Natural killer cell treated with Interleukin-12 subunit alpha and Interleukin-12 subunit beta and Interleukin-15 and Interleukin-18, amount 100 ng/mL, for 72 hours (primary cell): Measurements from ENCODE around the gene RPL18A. TPM values are rescaled to one million over a fixed set of nuclear protein-coding genes. Genes with fewer than 3 reads are reported as not detected.

Source experiments
- ATAC-seq, 2 donors: fragments of 150-1000 bp; cut with Tn5 transposase in 1 of 2; sonication (Bioruptor Pico), chemical (Tn5 transposase) in 1 of 2; 2 replicates each; pipeline ENCODE4 v1.10.0; 2021
- DNase-seq: peaks from one replicate; pipeline ENCODE4 v3.0.0; 2022; ENCODE audit warnings: low spot score
- H3K27ac Mint-ChIP-seq, 2 donors: 1 replicate in 1 of 2; 2 replicates in 1 of 2; pipeline ENCODE4 v1.8.0; 2022; ENCODE audit warnings: mixed read lengths in 2 of 2, mild to moderate bottlenecking in 1 of 2, moderate library complexity in 1 of 2
- H3K27me3 Mint-ChIP-seq, 2 donors: 1 replicate in 1 of 2; 2 replicates in 1 of 2; pipeline ENCODE4 v1.8.0; 2022; ENCODE audit warnings: mixed read lengths in 2 of 2
- H3K36me3 Mint-ChIP-seq: one replicate; pipeline ENCODE4 v1.8.0; 2022; ENCODE audit warnings: mixed read lengths
- H3K4me1 Mint-ChIP-seq, 2 donors: 1 replicate in 1 of 2; 2 replicates in 1 of 2; pipeline ENCODE4 v1.8.0; 2022; ENCODE audit warnings: low read depth in 2 of 2, mixed read lengths in 2 of 2, mild to moderate bottlenecking in 1 of 2
- H3K4me3 Mint-ChIP-seq: one replicate; pipeline ENCODE4 v1.8.0; 2022; ENCODE audit warnings: mixed read lengths
- H3K9me3 Mint-ChIP-seq: 2 replicates; pipeline ENCODE4 v1.8.0; 2022; ENCODE audit warnings: mixed read lengths
- total RNA-seq, 2 donors: library from RNA; stranded (reverse); gene quantifications; one replicate each; pipeline ENCODE4 v1.2.3, GENCODE V29; 2022

The RPL18A gene
- 1,000 to 10,000 TPM; 1,379 to 1,604 TPM for total RNA-seq

DNA sequence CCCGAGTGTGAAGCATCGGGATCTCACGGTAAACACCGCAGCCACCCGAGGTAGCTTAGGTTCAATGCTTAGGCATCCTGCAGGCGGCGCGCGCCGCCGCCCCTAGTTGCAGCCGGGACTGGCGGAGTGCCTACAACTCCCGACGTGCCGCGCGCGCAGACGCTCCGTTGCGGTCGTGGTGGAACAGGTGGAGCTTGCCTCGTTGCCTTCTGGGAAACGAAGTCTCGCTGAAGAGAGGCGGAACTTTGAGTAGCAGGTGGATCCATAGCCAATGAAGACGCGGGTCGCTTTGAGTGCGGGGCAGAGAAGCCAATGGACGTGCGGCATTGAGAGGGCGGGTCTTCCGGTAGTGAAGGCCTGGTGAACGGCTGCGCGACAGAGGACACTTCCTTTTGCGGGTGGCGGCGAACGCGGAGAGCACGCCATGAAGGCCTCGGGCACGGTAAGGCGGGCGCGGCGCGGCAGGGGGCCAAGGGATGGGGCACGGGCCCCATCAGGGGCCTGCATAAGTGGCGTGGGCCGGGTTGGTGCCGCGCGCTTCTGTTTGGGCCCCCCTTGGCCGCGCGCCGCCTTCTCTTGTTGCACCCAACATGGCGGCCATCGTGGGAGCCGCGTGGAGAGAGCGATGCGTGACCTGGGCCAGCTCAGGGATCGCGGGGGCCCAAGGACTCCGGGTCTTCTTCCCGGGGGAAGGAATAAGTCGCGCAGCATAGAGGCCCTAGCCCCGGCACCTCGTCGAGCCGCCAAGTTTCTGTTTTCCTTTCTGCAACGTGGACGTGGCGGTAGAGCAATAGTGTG, at the start of gene RPL18A:
Gene RPL18A, plus strand, starts transcription at position 378 of the 798 bp plus-strand sequence. Its CDS starts 47 bp downstream, at position 425.
- peak; percentile 99 for DNase-seq
- Mint-ChIP-seq H3K27ac (peak within 1 kb of the TSS; percentile 72 to 85), H3K36me3 (peaks cover 12% of the 10 kb centered on the region), H3K9me3 (no peaks in the 10 kb centered on the region), H3K4me1 (peaks cover 25 to 30% of the 10 kb centered on the region in 2 donors), H3K27me3 (no peaks in the 10 kb centered on the region), H3K4me3 (peak within 1 kb of the TSS; percentile 91)
- ATAC-seq, result peak; percentile 98 to 99

DNA sequence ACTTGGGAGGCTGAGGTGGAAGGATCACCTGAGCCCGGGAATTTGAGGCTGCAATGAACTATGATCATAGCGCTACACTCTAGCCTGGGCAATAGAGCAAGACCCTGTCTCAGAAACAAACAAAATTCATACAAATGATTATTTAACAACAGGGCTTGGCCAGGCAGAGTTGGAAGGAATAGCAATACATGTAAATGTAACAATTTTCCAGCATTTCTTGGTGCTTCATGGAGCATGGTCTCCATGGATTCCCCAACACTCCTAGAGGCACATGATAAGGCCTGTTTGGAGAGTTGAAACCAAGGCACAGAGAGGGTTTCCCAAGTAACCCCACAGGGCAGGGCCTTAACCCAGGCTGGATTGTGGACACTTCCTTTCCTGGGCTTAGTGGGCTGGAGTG, 48.6 kb upstream of the RPL18A start:
- Mint-ChIP-seq H3K27ac (no peak overlapping the region), H3K36me3 (no peaks in the 10 kb centered on the region), H3K4me1 (no peaks in the 10 kb centered on the region), H3K9me3 (no peaks in the 10 kb centered on the region), H3K4me3 (no peak overlapping the region), H3K27me3 (peaks cover 0 to 5% of the 10 kb centered on the region in 2 donors)
- ATAC-seq (no peak), DNase-seq (no peak)

GRCh38 chr19:17811681-17812080, 48.0 kb upstream of the RPL18A start:
- no peak for DNase-seq
- H3K36me3 Mint-ChIP-seq, result no peaks in the 10 kb centered on the region
- H3K4me3 Mint-ChIP-seq, result no peak overlapping the region
- no peaks in the 10 kb centered on the region for H3K4me1 Mint-ChIP-seq
- peaks cover 0 to 5% of the 10 kb centered on the region in 2 donors for H3K27me3 Mint-ChIP-seq
- peak; percentile 32 to 34 for ATAC-seq
- no peaks in the 10 kb centered on the region for H3K9me3 Mint-ChIP-seq
- no peak overlapping the region for H3K27ac Mint-ChIP-seq

GRCh38 chr19:17812099-17812498, 47.6 kb upstream of the RPL18A start:
- no peak for DNase-seq
- H3K4me3 Mint-ChIP-seq, result no peak overlapping the region
- H3K4me1 Mint-ChIP-seq, result no peaks in the 10 kb centered on the region
- H3K27me3 Mint-ChIP-seq, result peaks cover 0 to 5% of the 10 kb centered on the region in 2 donors
- no peak for ATAC-seq
- no peaks in the 10 kb centered on the region for H3K36me3 Mint-ChIP-seq
- H3K9me3 Mint-ChIP-seq, result no peaks in the 10 kb centered on the region
- H3K27ac Mint-ChIP-seq, result no peak overlapping the region

DNA sequence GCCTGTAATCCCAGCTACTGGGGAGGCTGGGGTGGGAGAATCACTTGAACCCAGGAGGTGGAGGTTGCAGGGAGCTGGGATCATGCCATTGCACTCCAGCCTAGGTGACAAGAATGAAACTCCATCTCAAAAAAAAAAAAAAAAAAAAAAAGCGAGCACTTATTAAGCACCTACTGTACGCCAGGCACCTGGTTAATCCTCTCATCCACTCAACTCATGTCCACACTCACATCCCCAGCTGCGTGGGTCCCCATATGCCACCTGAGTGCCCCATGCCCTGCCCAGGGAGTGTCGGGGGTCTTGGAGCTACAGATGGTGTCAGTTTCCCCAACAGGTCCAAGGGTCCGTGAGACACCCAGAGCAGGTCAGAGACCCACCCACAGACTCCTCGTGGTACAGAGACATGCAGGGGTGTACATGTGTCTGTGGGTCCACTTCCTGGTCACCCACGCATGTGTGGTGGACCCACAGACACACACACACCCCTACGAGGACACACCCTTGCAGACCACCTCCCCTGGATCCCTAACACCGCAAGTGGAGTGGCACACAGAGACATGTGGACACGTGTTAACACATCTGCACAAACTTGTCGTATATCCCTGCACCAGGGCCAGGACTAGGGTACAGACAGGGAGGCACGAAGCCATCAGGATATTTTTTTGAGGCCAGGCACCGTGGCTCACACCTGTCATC, 41.9 kb upstream of the RPL18A start:
- Mint-ChIP-seq H3K27ac (no peak overlapping the region), H3K4me3 (no peak overlapping the region), H3K9me3 (no peaks in the 10 kb centered on the region), H3K4me1 (no peaks in the 10 kb centered on the region), H3K27me3 (no peaks in the 10 kb centered on the region), H3K36me3 (no peaks in the 10 kb centered on the region)
- ATAC-seq (peak; percentile 33 to 43), DNase-seq (no peak)

GRCh38 chr19:17821190-17821589, 38.5 kb upstream of the RPL18A start, which contains the start of gene INSL3:
Gene INSL3 (minus strand): TSS chr19:17821519. CDS start chr19:17821506, 13 bp downstream.
- Mint-ChIP-seq H3K27me3 (no peaks in the 10 kb centered on the region), H3K27ac (no peak within 1 kb of the TSS), H3K4me3 (no peak within 1 kb of the TSS), H3K9me3 (no peaks in the 10 kb centered on the region), H3K36me3 (no peaks in the 10 kb centered on the region), H3K4me1 (no peaks in the 10 kb centered on the region)
- DNase-seq, result no peak
- ATAC-seq, result peak in 1 of 2 donors; percentile 8

DNA sequence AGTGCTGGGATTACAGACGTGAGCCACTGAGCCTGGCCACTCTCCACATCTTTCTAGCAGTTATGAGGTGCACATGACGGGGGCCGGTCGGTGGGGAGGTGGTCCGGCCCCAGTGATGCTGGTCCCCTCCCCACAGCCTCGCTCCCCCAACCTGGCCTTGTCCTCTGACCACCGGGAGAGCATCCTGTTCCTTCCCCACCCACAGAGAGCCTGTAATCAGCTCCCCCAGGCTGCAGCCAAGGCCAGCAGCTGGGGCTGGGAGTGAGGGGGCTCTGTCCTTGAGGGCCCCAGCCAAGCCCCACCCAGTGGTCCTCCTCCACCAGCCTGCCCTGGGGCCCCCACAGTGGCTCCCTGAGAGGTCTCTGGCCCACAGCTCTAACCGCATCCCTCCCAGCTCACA, 35.4 kb upstream of the RPL18A start:
- Mint-ChIP-seq H3K9me3 (no peaks in the 10 kb centered on the region), H3K4me1 (peaks cover 5 to 7% of the 10 kb centered on the region in 2 donors), H3K36me3 (peaks cover 8% of the 10 kb centered on the region), H3K27me3 (no peaks in the 10 kb centered on the region), H3K27ac (no peak overlapping the region), H3K4me3 (no peak overlapping the region)
- DNase-seq, result no peak
- peak; percentile 20 to 47 for ATAC-seq

DNA sequence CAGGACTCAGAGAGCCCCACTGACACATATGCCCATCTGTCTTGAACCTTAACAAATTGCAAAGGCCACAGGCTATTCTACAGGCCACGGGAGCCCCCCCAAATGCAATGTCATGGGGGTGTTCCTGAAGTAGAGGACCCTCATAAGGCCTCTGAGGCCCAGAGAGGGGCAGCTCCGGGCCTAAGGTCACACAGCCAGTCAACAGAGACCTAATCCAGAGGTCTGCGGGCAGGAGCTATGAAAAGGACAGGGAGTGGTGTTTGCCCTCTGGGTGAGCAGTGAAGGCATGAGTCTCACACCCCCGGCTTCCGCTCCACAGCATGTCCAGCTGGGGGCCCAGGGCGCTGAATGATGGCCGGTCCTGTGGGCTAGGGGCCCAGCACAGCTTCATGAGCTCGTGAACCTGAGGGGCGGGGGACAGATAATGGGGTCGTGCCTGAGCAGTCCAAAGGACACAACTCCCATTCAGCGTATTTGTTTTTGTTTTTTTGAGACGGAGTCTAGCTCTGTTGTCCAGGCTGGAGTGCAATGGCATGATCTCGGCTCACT, 33.1 kb upstream of the RPL18A start:
- ATAC-seq (no peak), DNase-seq (no peak)
- H3K27me3 Mint-ChIP-seq, result no peaks in the 10 kb centered on the region
- no peak overlapping the region for H3K27ac Mint-ChIP-seq
- peaks cover 10% of the 10 kb centered on the region for H3K36me3 Mint-ChIP-seq
- peaks cover 7 to 10% of the 10 kb centered on the region in 2 donors for H3K4me1 Mint-ChIP-seq
- H3K9me3 Mint-ChIP-seq, result no peaks in the 10 kb centered on the region
- H3K4me3 Mint-ChIP-seq, result no peak overlapping the region

GRCh38 chr19:17829855-17830566, 29.7 kb upstream of the RPL18A start:
- ATAC-seq, result no peak
- no peaks in the 10 kb centered on the region for H3K9me3 Mint-ChIP-seq
- no peak for DNase-seq
- H3K4me1 Mint-ChIP-seq, result peaks cover 8 to 14% of the 10 kb centered on the region in 2 donors
- H3K36me3 Mint-ChIP-seq, result peaks cover 14% of the 10 kb centered on the region
- H3K27ac Mint-ChIP-seq, result no peak overlapping the region
- H3K4me3 Mint-ChIP-seq, result no peak overlapping the region
- no peaks in the 10 kb centered on the region for H3K27me3 Mint-ChIP-seq

DNA sequence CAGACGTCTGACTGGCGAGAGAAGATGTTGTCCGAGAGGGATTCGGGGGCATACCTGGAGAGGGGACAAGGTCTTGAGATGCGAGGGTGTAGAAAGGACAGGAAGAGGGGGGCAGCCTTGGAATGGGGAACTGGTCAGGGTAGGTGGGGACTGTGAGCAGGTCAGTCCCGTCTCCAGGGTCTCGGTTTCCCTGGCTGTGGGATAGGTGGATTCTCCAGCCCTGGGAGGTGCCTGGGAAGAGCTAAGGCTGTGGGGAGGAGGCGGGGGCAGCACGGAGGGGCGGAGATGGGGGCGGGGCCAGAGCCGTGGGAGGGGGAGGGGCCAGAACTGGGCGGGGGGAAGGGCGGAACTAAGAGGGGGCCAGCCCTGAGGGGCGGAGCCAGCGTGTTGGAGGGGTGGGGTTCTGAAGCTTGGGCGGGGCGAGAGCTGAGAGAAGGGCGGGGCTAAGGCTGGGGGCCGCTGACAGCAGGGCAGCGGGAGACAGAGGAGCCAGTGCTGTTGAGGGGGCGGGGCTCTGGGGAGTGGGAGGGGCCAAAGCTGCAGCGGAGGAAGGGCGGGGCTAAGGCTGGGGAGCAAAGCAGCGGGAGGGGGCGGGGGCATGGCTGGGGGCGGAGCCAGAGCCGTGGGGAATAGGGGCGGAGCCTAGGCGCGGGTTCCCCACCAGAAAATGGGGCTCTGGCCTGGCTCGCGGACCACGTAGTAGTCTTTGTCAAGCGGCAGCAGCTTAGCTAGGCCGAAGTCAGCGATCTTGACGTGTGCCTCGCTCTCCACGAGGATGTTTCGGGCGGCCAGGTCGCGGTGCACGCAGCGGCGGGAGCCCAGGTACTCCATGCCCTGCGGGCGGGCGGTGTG, 28.9 kb upstream of the RPL18A start:
- no peak for DNase-seq
- Mint-ChIP-seq H3K27me3 (no peaks in the 10 kb centered on the region), H3K36me3 (peaks cover 21% of the 10 kb centered on the region), H3K9me3 (no peaks in the 10 kb centered on the region), H3K4me3 (no peak overlapping the region), H3K4me1 (peaks cover 15 to 21% of the 10 kb centered on the region in 2 donors), H3K27ac (no peak overlapping the region)
- ATAC-seq, result peak; percentile 74 to 84

- peaks cover 22 to 25% of the 10 kb centered on the region in 2 donors for H3K4me1 Mint-ChIP-seq
- no peak overlapping the region for H3K27ac Mint-ChIP-seq
- no peaks in the 10 kb centered on the region for H3K9me3 Mint-ChIP-seq
Observed at GRCh38 chr19:17831419-17831888, 28.3 kb upstream of the RPL18A start.

DNA sequence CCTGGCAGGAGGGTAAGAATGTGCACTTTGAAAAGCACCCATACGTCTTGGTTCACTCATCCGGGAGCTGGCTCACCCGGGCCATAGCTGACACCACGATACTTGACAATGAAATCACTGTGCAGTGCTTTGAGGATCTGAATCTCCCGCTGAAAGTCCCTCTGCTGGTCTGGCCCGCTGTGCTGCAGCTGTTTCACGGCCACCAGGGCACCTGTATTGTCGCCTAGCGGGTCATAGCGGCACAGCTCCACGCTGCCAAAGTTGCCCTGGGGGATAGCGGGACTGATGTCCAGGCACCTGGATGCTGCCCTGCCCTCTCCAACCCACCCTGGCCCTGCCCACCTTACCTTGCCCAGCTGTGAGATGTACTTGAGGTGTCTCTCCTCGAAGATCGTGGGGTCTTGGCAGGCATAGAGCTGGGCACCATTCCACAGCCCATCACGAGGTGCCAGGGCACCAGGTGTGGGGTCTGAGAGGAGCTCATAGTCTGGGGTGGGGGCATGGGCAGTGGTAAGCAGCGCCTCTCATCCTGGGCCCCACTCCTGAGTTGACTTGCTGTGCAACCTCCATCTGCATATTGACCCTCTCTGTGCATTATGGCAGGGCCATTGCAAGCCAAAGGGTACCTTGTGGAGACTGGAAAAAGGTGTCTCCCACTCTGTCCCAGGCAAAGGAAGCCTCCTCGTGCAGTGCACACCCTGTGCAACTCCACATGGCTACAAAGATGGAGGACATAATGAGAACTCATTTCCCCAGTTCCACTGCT, 27.1 kb upstream of the RPL18A start:
- H3K4me3 Mint-ChIP-seq, result no peak overlapping the region
- H3K4me1 Mint-ChIP-seq, result peaks cover 25 to 28% of the 10 kb centered on the region in 2 donors
- H3K27ac Mint-ChIP-seq, result no peak overlapping the region
- ATAC-seq (no peak), DNase-seq (no peak)
- H3K27me3 Mint-ChIP-seq, result no peaks in the 10 kb centered on the region
- peaks cover 30% of the 10 kb centered on the region for H3K36me3 Mint-ChIP-seq
- H3K9me3 Mint-ChIP-seq, result no peaks in the 10 kb centered on the region

More at GRCh38 chr19:17831419-17831888, 28.3 kb upstream of the RPL18A start:
- H3K4me3 Mint-ChIP-seq, result no peak overlapping the region
- peaks cover 26% of the 10 kb centered on the region for H3K36me3 Mint-ChIP-seq
- no peaks in the 10 kb centered on the region for H3K27me3 Mint-ChIP-seq
- peak in 1 of 2 donors; percentile 2 for ATAC-seq
- no peak for DNase-seq
